Neuronal stem cell (in vitro differentiated cells): Measurements from ENCODE around the gene ACTN4.

Source experiments
- DNase-seq: peaks from one replicate; pipeline ENCODE4 v3.0.0-alpha.2; 2013; ENCODE audit warnings: low spot score
- H2AFZ ChIP-seq: one replicate; pipeline ENCODE4 v1.6.1; 2013; ENCODE audit warnings: mild to moderate bottlenecking, low read length, inconsistent platforms
- H2AK5ac ChIP-seq: 2 replicates; pipeline ENCODE4 v1.6.1; 2013; ENCODE audit warnings: low read depth, mild to moderate bottlenecking, inconsistent platforms, low read length, moderate library complexity, mixed read lengths
- H2BK120ac ChIP-seq: 2 replicates; pipeline ENCODE4 v1.6.1; 2013; ENCODE audit warnings: low read depth, mild to moderate bottlenecking, inconsistent platforms, low read length, moderate library complexity, mixed read lengths
- H2BK12ac ChIP-seq: one replicate; pipeline ENCODE4 v1.6.1; 2013; ENCODE audit warnings: low read length, inconsistent platforms
- H2BK15ac ChIP-seq: 2 replicates; pipeline ENCODE4 v1.6.1; 2013; ENCODE audit warnings: mild to moderate bottlenecking, low read length, inconsistent platforms, mixed read lengths
- H2BK5ac ChIP-seq: one replicate; pipeline ENCODE4 v1.6.1; 2013; ENCODE audit warnings: inconsistent platforms, mild to moderate bottlenecking, low read length, moderate library complexity
- H3K14ac ChIP-seq: one replicate; pipeline ENCODE4 v1.6.1; 2013; ENCODE audit warnings: low read length, inconsistent platforms
- H3K18ac ChIP-seq: 2 replicates; pipeline ENCODE4 v1.6.1; 2013; ENCODE audit warnings: low read length, inconsistent platforms
- H3K23ac ChIP-seq: 2 replicates; pipeline ENCODE4 v1.6.1; 2013; ENCODE audit warnings: low read depth, mild to moderate bottlenecking, mixed read lengths, low read length, inconsistent platforms; ENCODE audit not compliant: poor library complexity
- H3K27ac ChIP-seq: replicated peaks from 3 replicates; pipeline ENCODE4 v1.5.1; 2013; ENCODE audit warnings: low read length, inconsistent platforms
- H3K27me3 ChIP-seq, 3 experiments: 2 replicates each; pipeline ENCODE4 v1.6.1; 2013; ENCODE audit warnings: low read length in 3 of 3, mild to moderate bottlenecking in 2 of 3, inconsistent platforms in 1 of 3, low read depth in 1 of 3, mixed read lengths in 1 of 3, moderate library complexity in 1 of 3; ENCODE audit not compliant: control insufficient read depth in 3 of 3, insufficient read depth in 3 of 3
- H3K36me3 ChIP-seq, 2 donors: replicated peaks in 1 of 2; 2 replicates each; pipeline ENCODE4 v1.6.1; 2013; ENCODE audit warnings: low read length in 2 of 2; ENCODE audit not compliant: control insufficient read depth in 2 of 2, insufficient read depth in 2 of 2
- H3K4ac ChIP-seq: 2 replicates; pipeline ENCODE4 v1.6.1; 2013; ENCODE audit warnings: inconsistent platforms, mild to moderate bottlenecking, low read length, moderate library complexity
- H3K4me1 ChIP-seq, 2 donors: 1 replicate in 1 of 2; 2 replicates in 1 of 2; pipeline ENCODE4 v1.6.1; 2013; ENCODE audit warnings: low read length in 2 of 2, low read depth in 1 of 2; ENCODE audit not compliant: control insufficient read depth in 2 of 2, insufficient read depth in 1 of 2
- H3K4me2 ChIP-seq: one replicate; pipeline ENCODE4 v1.6.1; 2013; ENCODE audit warnings: mild to moderate bottlenecking, low read length, inconsistent platforms; ENCODE audit not compliant: insufficient read depth, poor library complexity, severe bottlenecking
- H3K4me3 ChIP-seq, 2 donors: 2 replicates each; pipeline ENCODE4 v1.5.1; 2013; ENCODE audit warnings: low read length in 2 of 2, mild to moderate bottlenecking in 2 of 2, inconsistent platforms in 1 of 2, moderate library complexity in 1 of 2
- H3K79me1 ChIP-seq: one replicate; pipeline ENCODE4 v1.6.1; 2013; ENCODE audit warnings: low read depth, mild to moderate bottlenecking, inconsistent platforms, low read length, moderate library complexity
- H3K9ac ChIP-seq: one replicate; pipeline ENCODE4 v1.6.1; 2013; ENCODE audit warnings: mild to moderate bottlenecking, low read depth, low read length, inconsistent platforms; ENCODE audit not compliant: poor library complexity
- H3K9me3 ChIP-seq, 2 donors: replicated peaks in 1 of 2; 2 replicates each; pipeline versions ENCODE3 to v1.6.1; 2013; ENCODE audit warnings: low read length in 2 of 2, mild to moderate bottlenecking in 2 of 2, inconsistent platforms in 1 of 2, low read depth in 1 of 2, mixed read lengths in 1 of 2, moderate library complexity in 1 of 2; ENCODE audit not compliant: control insufficient read depth in 2 of 2, insufficient read depth in 1 of 2
- H4K8ac ChIP-seq: one replicate; pipeline ENCODE4 v1.6.1; 2013; ENCODE audit warnings: low read depth, mild to moderate bottlenecking, inconsistent platforms, low read length, moderate library complexity
- H4K91ac ChIP-seq: one replicate; pipeline ENCODE4 v1.6.1; 2013; ENCODE audit warnings: low read length, low read depth, mild to moderate bottlenecking, inconsistent platforms; ENCODE audit not compliant: poor library complexity
- WGBS, 2 donors: extraction: QIAGEN DNeasy Blood & Tissue Kit; methylation state at CpG; one replicate each; pipeline ENCODE4 v1.1.7; 2013; ENCODE audit warnings: missing lambda C conversion rate in 2 of 2, mixed read lengths in 1 of 2; ENCODE audit not compliant: insufficient read length in 2 of 2, insufficient replicate concordance in 1 of 2; ENCODE audit errors: extremely low coverage in 2 of 2; 5-methylcytosine and 5-hydroxymethylcytosine counted together

Gene ACTN4

DNA sequence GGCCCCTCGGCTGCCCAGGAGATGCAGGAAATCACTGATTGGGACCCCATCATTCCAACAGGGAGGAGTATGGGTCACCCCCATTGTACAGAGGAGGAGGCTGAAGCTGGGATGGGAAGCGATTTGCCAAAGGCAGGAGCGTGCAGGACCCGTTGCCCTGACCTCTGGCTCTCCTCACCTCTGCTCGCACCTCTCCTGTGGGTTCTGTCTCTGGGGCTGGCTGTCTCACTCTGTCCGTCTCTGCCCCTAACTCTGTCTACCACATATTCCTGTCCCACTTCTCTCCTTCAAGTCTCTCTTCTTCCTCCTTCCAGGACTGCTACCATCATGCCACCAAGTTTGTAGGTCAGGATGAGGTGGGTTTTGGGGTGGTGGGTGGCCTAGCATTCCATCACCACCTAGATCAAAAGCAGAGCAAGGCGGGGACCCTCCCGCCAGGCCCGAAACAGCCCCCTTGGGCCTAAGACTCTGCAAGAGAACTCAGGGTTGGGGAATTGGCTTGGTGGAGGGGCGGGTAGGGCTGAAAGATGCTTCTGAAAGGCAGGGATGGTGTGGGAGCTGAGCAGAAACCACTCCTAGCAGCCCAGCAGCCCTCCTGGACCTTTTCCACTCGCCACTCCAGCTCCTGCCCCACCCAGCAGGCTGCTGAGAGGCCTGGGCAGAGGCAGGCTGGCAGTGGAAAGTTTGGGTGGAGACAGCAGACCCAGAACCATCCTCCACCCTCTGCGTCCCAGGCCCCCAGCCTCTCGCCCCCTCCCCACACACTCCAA, 126.9 kb downstream of the ACTN4 start:
- H4K91ac ChIP-seq: peak overlapping the region; percentile 59
- no CpG with 5 or more reads among the region's 13 CpGs for WGBS, 2 donors
- peaks cover 2% of the 10 kb centered on the region for H3K79me1 ChIP-seq
- no peak overlapping the region for H3K4me2 ChIP-seq
- peak overlapping the region; percentile 77 for H2AK5ac ChIP-seq
- no peak overlapping the region for H4K8ac ChIP-seq
- peak overlapping the region in 1 of 2 donors; percentile 24 for H3K4me3 ChIP-seq
- H2BK15ac ChIP-seq: peak overlapping the region; percentile 9
- H3K4ac ChIP-seq: no peak overlapping the region
- no peak for DNase-seq
- H3K23ac ChIP-seq: peak overlapping the region; percentile 57
- no peak overlapping the region for H2BK120ac ChIP-seq
- H2AFZ ChIP-seq: peak overlapping the region; percentile 35
- H3K27ac ChIP-seq: no peak overlapping the region
- H2BK12ac ChIP-seq: no peak overlapping the region
- no peaks in the 10 kb centered on the region for H3K36me3 ChIP-seq
- H3K14ac ChIP-seq: no peak overlapping the region
- H3K9ac ChIP-seq: no peak overlapping the region
- no peaks in the 10 kb centered on the region for H3K4me1 ChIP-seq
- H2BK5ac ChIP-seq: peak overlapping the region; percentile 18
- peak overlapping the region; percentile 52 for H3K18ac ChIP-seq
- H3K9me3 ChIP-seq: no peaks in the 10 kb centered on the region
- peaks cover 0 to 8% (median 2%) of the 10 kb centered on the region in 3 experiments for H3K27me3 ChIP-seq

DNA sequence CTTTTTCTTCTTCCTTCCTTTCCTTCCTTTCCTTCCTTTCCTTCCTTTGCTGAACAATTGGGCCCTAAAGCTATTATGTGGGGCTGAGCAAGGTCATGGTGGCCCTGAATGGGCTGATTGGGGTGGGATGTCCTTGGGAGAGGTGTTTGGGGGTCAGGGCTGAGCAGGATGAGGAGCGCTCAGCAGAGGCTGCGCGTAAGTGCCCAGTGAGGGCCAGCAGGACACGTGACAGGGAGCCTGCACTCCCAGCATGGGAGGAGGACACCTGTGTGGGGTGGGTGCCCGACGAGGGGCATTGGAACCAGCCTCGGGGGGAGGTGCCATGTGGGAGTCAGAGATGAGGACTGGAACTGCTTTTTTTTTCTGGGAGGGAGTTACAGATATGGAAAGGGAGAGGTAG, 131.3 kb downstream of the ACTN4 start:
- no peaks in the 10 kb centered on the region for H3K9me3 ChIP-seq
- H2BK15ac ChIP-seq: no peak overlapping the region
- no peak overlapping the region for H3K23ac ChIP-seq
- H4K91ac ChIP-seq: no peak overlapping the region
- H3K4me3 ChIP-seq: no peak overlapping the region
- no CpG with 5 or more reads among the region's 7 CpGs for WGBS, 2 donors
- no peak overlapping the region for H2BK5ac ChIP-seq
- no peak overlapping the region for H3K4ac ChIP-seq
- peak overlapping the region; percentile 71 for H3K18ac ChIP-seq
- H3K14ac ChIP-seq: no peak overlapping the region
- no peaks in the 10 kb centered on the region for H3K79me1 ChIP-seq
- no peak overlapping the region for H3K9ac ChIP-seq
- H2AFZ ChIP-seq: peak overlapping the region; percentile 45
- H3K36me3 ChIP-seq: no peaks in the 10 kb centered on the region
- no peak overlapping the region for H2BK120ac ChIP-seq
- peaks cover 0 to 8% (median 2%) of the 10 kb centered on the region in 3 experiments for H3K27me3 ChIP-seq
- no peak overlapping the region for H2BK12ac ChIP-seq
- no peak for DNase-seq
- no peak overlapping the region for H3K4me2 ChIP-seq
- H2AK5ac ChIP-seq: no peak overlapping the region
- H3K27ac ChIP-seq: no peak overlapping the region
- H4K8ac ChIP-seq: no peak overlapping the region
- no peaks in the 10 kb centered on the region for H3K4me1 ChIP-seq

DNA sequence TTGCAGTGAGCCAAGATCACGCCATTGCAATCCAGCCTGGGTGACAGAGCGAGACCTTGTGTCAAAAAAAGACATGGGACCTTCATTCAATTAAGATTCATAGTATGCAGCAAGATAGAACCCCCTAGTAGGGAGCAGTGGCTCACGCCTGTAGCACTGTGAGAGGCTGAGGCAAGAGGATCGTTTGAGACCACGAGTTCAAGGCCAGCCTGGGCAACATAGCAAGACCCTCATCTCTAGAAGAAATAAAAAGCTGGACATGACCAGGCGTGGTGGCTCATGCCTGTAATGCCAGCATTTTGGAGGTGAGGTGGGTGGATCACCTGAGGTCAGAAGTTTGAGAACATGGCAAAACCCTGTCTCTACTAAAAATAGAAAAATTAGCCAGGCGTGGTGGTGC, 133.0 kb downstream of the ACTN4 start:
- Histone ChIP-seq H4K8ac (no peak overlapping the region), H3K23ac (no peak overlapping the region), H3K9ac (no peak overlapping the region), H3K79me1 (no peaks in the 10 kb centered on the region), H3K4me2 (no peak overlapping the region), H3K4me1 (no peaks in the 10 kb centered on the region), H2BK5ac (no peak overlapping the region), H3K14ac (no peak overlapping the region), H3K18ac (no peak overlapping the region), H3K4me3 (no peak overlapping the region), H2AFZ (no peak overlapping the region), H4K91ac (no peak overlapping the region), H2AK5ac (no peak overlapping the region), H3K27ac (no peak overlapping the region), H2BK120ac (no peak overlapping the region), H3K27me3 (peaks cover 0 to 4% (median 0%) of the 10 kb centered on the region in 3 experiments), H2BK12ac (no peak overlapping the region), H3K36me3 (no peaks in the 10 kb centered on the region), H3K4ac (no peak overlapping the region), H3K9me3 (no peaks in the 10 kb centered on the region), H2BK15ac (no peak overlapping the region)
- DNase-seq: no peak
- WGBS, 2 donors: no CpG with 5 or more reads among the region's 7 CpGs

DNA sequence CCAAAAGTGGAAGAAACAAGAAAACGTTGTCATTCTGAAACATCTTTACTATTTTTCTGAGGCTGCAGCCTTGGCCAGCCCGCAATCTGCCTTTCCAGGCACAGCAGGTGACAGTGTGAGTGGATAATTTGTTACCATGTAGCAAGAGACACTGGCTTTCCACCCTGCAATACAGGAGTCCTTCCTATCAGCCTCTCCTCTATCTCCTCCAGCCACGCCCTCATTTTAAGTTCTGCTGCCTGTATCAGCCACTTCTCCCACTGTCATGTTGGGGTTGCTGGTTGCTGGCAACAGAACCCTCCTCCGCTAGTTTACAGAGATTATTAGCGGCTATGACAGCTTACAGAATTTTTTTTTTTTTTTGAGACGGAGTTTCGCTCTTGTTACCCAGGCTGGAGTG, 133.6 kb downstream of the ACTN4 start:
- Histone ChIP-seq H3K9me3 (no peaks in the 10 kb centered on the region), H3K23ac (no peak overlapping the region), H2AK5ac (no peak overlapping the region), H3K27ac (no peak overlapping the region), H3K36me3 (no peaks in the 10 kb centered on the region), H3K18ac (no peak overlapping the region), H3K9ac (no peak overlapping the region), H3K79me1 (no peaks in the 10 kb centered on the region), H3K14ac (no peak overlapping the region), H3K27me3 (peaks cover 0 to 4% (median 0%) of the 10 kb centered on the region in 3 experiments), H2BK5ac (no peak overlapping the region), H3K4me2 (no peak overlapping the region), H2AFZ (no peak overlapping the region), H4K8ac (no peak overlapping the region), H2BK120ac (no peak overlapping the region), H3K4me3 (no peak overlapping the region), H3K4ac (no peak overlapping the region), H4K91ac (no peak overlapping the region), H3K4me1 (no peaks in the 10 kb centered on the region), H2BK15ac (no peak overlapping the region), H2BK12ac (no peak overlapping the region)
- no CpG with 5 or more reads among the region's 7 CpGs for WGBS, 2 donors
- no peak for DNase-seq
